H1 (cell line): ENCODE measurements around the gene TIAM2. TPM values are rescaled to one million over a fixed set of nuclear protein-coding genes. Genes with fewer than 3 reads are reported as not detected.

Experiments used
- CTCF ChIA-PET: fragments of 300-600 bp; sonication (Branson Sonifier 250); formaldehyde crosslinking; loops from one replicate; lab custom pipeline; 2021; ENCODE audit not compliant: partially characterized antibody; lab: Charles Lee
- POLR2A ChIA-PET: fragments of 300-600 bp; sonication (Branson Sonifier 250); formaldehyde crosslinking; loops from one replicate; lab custom pipeline; 2021; ENCODE audit warnings: inconsistent platforms; ENCODE audit not compliant: partially characterized antibody; lab: Charles Lee
- DNase-seq, 2 experiments: peaks; one replicate each; pipeline versions ENCODE4 v3.0.0 to v3.0.0-alpha.2; 2010 to 2022; ENCODE audit warnings: low spot score in 2 of 2, low read depth in 1 of 2, mixed read lengths in 1 of 2
- FAIRE-seq: peaks from 2 replicates; lab custom pipeline; 2011; peaks lifted over from hg19 to GRCh38; lab: Jason Lieb, UNC
- H2AFZ ChIP-seq: 2 replicates; pipeline ENCODE4 v1.8.1; 2012; ENCODE audit warnings: low read length, inconsistent platforms
- H2AK5ac ChIP-seq: 2 replicates; pipeline ENCODE4 v1.6.1; 2013; ENCODE audit warnings: low read depth, low read length
- H2BK120ac ChIP-seq: replicated peaks from 2 replicates; pipeline ENCODE3; 2013; ENCODE audit warnings: low read depth, low read length, inconsistent platforms
- H2BK12ac ChIP-seq: 2 replicates; pipeline ENCODE4 v1.6.1; 2013; ENCODE audit warnings: low read depth, low read length
- H2BK15ac ChIP-seq: 2 replicates; pipeline ENCODE4 v1.6.1; 2013; ENCODE audit warnings: low read length
- H2BK20ac ChIP-seq: 2 replicates; pipeline ENCODE4 v1.6.1; 2013; ENCODE audit warnings: low read length
- H2BK5ac ChIP-seq: 2 replicates; pipeline ENCODE4 v1.6.1; 2013; ENCODE audit warnings: low read depth, low read length
- H3K14ac ChIP-seq: 2 replicates; pipeline ENCODE4 v1.6.1; 2013; ENCODE audit warnings: inconsistent platforms; ENCODE audit not compliant: insufficient read length
- H3K18ac ChIP-seq: 2 replicates; pipeline ENCODE4 v1.6.1; 2013; ENCODE audit warnings: low read length; ENCODE audit errors: extremely low read depth
- H3K23ac ChIP-seq: 2 replicates; pipeline ENCODE4 v1.6.1; 2013; ENCODE audit warnings: inconsistent platforms; ENCODE audit not compliant: insufficient read length
- H3K23me2 ChIP-seq: 2 replicates; pipeline ENCODE4 v1.6.1; 2013; ENCODE audit warnings: low read depth, low read length
- H3K27ac ChIP-seq: 2 replicates; pipeline ENCODE4 v1.6.1; 2011; ENCODE audit warnings: low read depth, low read length, inconsistent platforms
- H3K27me3 ChIP-seq, 4 experiments: replicated peaks in 1 of 4; 1 replicate in 1 of 4; 2 replicates in 3 of 4; pipeline versions ENCODE4 v1.6.1 to v1.8.1; 2011 to 2013; ENCODE audit warnings: low read length in 3 of 4, mild to moderate bottlenecking in 3 of 4, inconsistent platforms in 2 of 4, mixed read lengths in 2 of 4, moderate library complexity in 1 of 4; ENCODE audit not compliant: control insufficient read depth in 3 of 4, insufficient read depth in 3 of 4; ENCODE audit errors: extremely low read depth in 1 of 4
- H3K36me3 ChIP-seq, 4 experiments: 2 replicates each; pipeline versions ENCODE4 v1.6.1 to v1.8.1; 2011 to 2013; ENCODE audit warnings: mild to moderate bottlenecking in 4 of 4, low read length in 3 of 4, moderate library complexity in 2 of 4, control low read depth in 1 of 4, inconsistent platforms in 1 of 4; ENCODE audit not compliant: insufficient read depth in 4 of 4, control insufficient read depth in 2 of 4
- H3K4ac ChIP-seq: replicated peaks from 2 replicates; pipeline ENCODE3; 2013; ENCODE audit warnings: low read length, low read depth, mixed read lengths, inconsistent platforms; ENCODE audit not compliant: insufficient read length
- H3K4me1 ChIP-seq, 4 experiments: replicated peaks in 1 of 4; 1 replicate in 1 of 4; 2 replicates in 3 of 4; pipeline versions ENCODE4 v1.6.1 to v1.8.1; 2011 to 2013; ENCODE audit warnings: low read length in 3 of 4, inconsistent platforms in 2 of 4, mixed read lengths in 1 of 4; ENCODE audit not compliant: insufficient read depth in 4 of 4, control insufficient read depth in 3 of 4
- H3K4me2 ChIP-seq, 2 experiments: 2 replicates each; pipeline versions ENCODE4 v1.6.1 to v1.8.1; 2011 to 2013; ENCODE audit warnings: low read depth in 2 of 2, low read length in 2 of 2, control low read depth in 1 of 2, inconsistent platforms in 1 of 2, mild to moderate bottlenecking in 1 of 2; ENCODE audit not compliant: insufficient read depth in 1 of 2
- H3K4me3 ChIP-seq, 4 experiments: fragments of 200-600, 300-600 bp in 1 of 4; sonication (generic), shearing (Covaris generic), sonication (Bioruptor Twin) in 1 of 4; 2 replicates each; pipeline versions ENCODE4 v1.5.1 to v1.8.1; 2011 to 2016; ENCODE audit warnings: low read length in 4 of 4, low read depth in 3 of 4, control low read depth in 2 of 4, inconsistent platforms in 2 of 4, mild to moderate bottlenecking in 2 of 4, mixed read lengths in 1 of 4, moderate library complexity in 1 of 4; ENCODE audit not compliant: insufficient read depth in 2 of 4; ENCODE audit errors: extremely low read depth in 1 of 4
- H3K56ac ChIP-seq: replicated peaks from 2 replicates; pipeline ENCODE3; 2013; ENCODE audit warnings: low read depth, mild to moderate bottlenecking, mixed read lengths, low read length, inconsistent platforms; ENCODE audit not compliant: insufficient read length
- H3K79me1 ChIP-seq: 2 replicates; pipeline ENCODE4 v1.6.1; 2013; ENCODE audit warnings: low read depth, low read length, control low read depth
- H3K79me2 ChIP-seq, 2 experiments: 2 replicates each; pipeline versions ENCODE4 v1.6.1 to v1.8.1; 2012 to 2013; ENCODE audit warnings: low read length in 2 of 2, mild to moderate bottlenecking in 2 of 2, inconsistent platforms in 1 of 2; ENCODE audit not compliant: insufficient read depth in 2 of 2, control insufficient read depth in 1 of 2
- H3K9ac ChIP-seq, 4 experiments: replicated peaks in 1 of 4; 1 replicate in 1 of 4; 2 replicates in 3 of 4; pipeline versions ENCODE4 v1.6.1 to v1.8.1; 2011 to 2013; ENCODE audit warnings: low read depth in 3 of 4, low read length in 3 of 4, control low read depth in 2 of 4, mild to moderate bottlenecking in 2 of 4, moderate library complexity in 2 of 4, inconsistent platforms in 1 of 4; ENCODE audit errors: extremely low read depth in 1 of 4
- H3K9me3 ChIP-seq, 2 experiments: 2 replicates each; pipeline versions ENCODE4 v1.6.1 to v1.8.1; 2012 to 2013; ENCODE audit warnings: mild to moderate bottlenecking in 2 of 2, moderate library complexity in 2 of 2, control low read depth in 1 of 2, inconsistent platforms in 1 of 2, low read depth in 1 of 2, low read length in 1 of 2, mixed read lengths in 1 of 2; ENCODE audit not compliant: insufficient read depth in 2 of 2
- H4K20me1 ChIP-seq, 2 experiments: replicated peaks in 1 of 2; 2 replicates each; pipeline versions ENCODE3 to v1.8.1; 2011 to 2013; ENCODE audit warnings: inconsistent platforms in 2 of 2, low read length in 2 of 2, mild to moderate bottlenecking in 1 of 2; ENCODE audit not compliant: insufficient read depth in 2 of 2, control insufficient read depth in 1 of 2
- H4K5ac ChIP-seq: 2 replicates; pipeline ENCODE4 v1.6.1; 2013; ENCODE audit warnings: low read length, low read depth, mixed read lengths, inconsistent platforms; ENCODE audit not compliant: insufficient read length
- H4K8ac ChIP-seq: 2 replicates; pipeline ENCODE4 v1.8.0; 2013; ENCODE audit warnings: mild to moderate bottlenecking, moderate library complexity, low read length, inconsistent platforms; ENCODE audit not compliant: insufficient read depth; ENCODE audit errors: extremely low read depth
- H4K91ac ChIP-seq: replicated peaks from 2 replicates; pipeline ENCODE3; 2013; ENCODE audit warnings: low read length, mixed read lengths, inconsistent platforms; ENCODE audit not compliant: insufficient read length
- BACH1 ChIP-seq: IDR thresholded peaks from 2 replicates; pipeline ENCODE4 v1.6.1; 2012; ENCODE audit warnings: low read length, improper control_type of control experiment
- CHD2 ChIP-seq: IDR thresholded peaks from 2 replicates; pipeline ENCODE4 v1.6.1; 2012; ENCODE audit warnings: low read length, improper control_type of control experiment
- CTBP2 ChIP-seq: IDR thresholded peaks from 2 replicates; pipeline ENCODE4 v1.7.0; 2011; ENCODE audit warnings: borderline replicate concordance, mild to moderate bottlenecking, moderate library complexity, mixed read lengths, low read length; ENCODE audit not compliant: insufficient read depth, insufficient read length
- E2F6 ChIP-seq: IDR thresholded peaks from 2 replicates; pipeline ENCODE4 v1.6.1; 2012; ENCODE audit warnings: inconsistent platforms
- HDAC6 ChIP-seq: IDR thresholded peaks from one replicate; pipeline ENCODE4 v1.7.1; 2012; ENCODE audit warnings: low read depth, mild to moderate bottlenecking, inconsistent platforms, low read length, moderate library complexity
- JUN ChIP-seq: IDR thresholded peaks from 2 replicates; pipeline ENCODE4 v1.6.1; 2011; ENCODE audit warnings: low read depth, mild to moderate bottlenecking, improper control_type of control experiment, low read length
- NRF1 ChIP-seq: IDR thresholded peaks from 2 replicates; pipeline ENCODE4 v1.6.1; 2011; ENCODE audit warnings: mild to moderate bottlenecking, low read depth, low read length, improper control_type of control experiment
- POLR2A ChIP-seq, 2 experiments: IDR thresholded peaks; 1 replicate in 1 of 2; 2 replicates in 1 of 2; pipeline ENCODE4 v1.6.1; 2011; ENCODE audit warnings: low read depth in 2 of 2, low read length in 2 of 2, mild to moderate bottlenecking in 2 of 2; ENCODE audit errors: control extremely low read depth in 1 of 2
- POLR2AphosphoS5 ChIP-seq: IDR thresholded peaks from 2 replicates; pipeline ENCODE4 v1.6.1; 2011; ENCODE audit warnings: low read depth, low read length
- SIRT6 ChIP-seq: IDR thresholded peaks from one replicate; pipeline ENCODE4 v1.7.1; 2012; ENCODE audit warnings: low read length, inconsistent platforms
- SIX5 ChIP-seq: IDR thresholded peaks from 2 replicates; pipeline ENCODE4 v1.6.1; 2011; ENCODE audit warnings: mild to moderate bottlenecking, low read depth, low read length
- SP1 ChIP-seq: IDR thresholded peaks from 2 replicates; pipeline ENCODE4 v1.6.1; 2011; ENCODE audit warnings: low read depth, low read length
- TEAD4 ChIP-seq: IDR thresholded peaks from 2 replicates; pipeline ENCODE4 v1.6.1; 2012; ENCODE audit warnings: low read depth, low read length, inconsistent platforms, mixed read lengths
- USF2 ChIP-seq: IDR thresholded peaks from 2 replicates; pipeline ENCODE4 v1.6.1; 2011; ENCODE audit warnings: low read length, improper control_type of control experiment
- YY1 ChIP-seq: IDR thresholded peaks from 2 replicates; pipeline ENCODE4 v1.6.1; 2011; ENCODE audit warnings: low read depth, mild to moderate bottlenecking, low read length
- WGBS, 2 experiments: shearing (Covaris generic) in 1 of 2; methylation state at CpG; one replicate each; pipeline versions ENCODE4 v1.1.6 to v1.1.7; 2013 to 2015; ENCODE audit warnings: low lambda C conversion rate in 2 of 2, mixed read lengths in 2 of 2, inconsistent platforms in 1 of 2, low coverage in 1 of 2, missing lambda C conversion rate in 1 of 2; ENCODE audit not compliant: insufficient replicate concordance in 2 of 2, insufficient coverage in 1 of 2, insufficient read length in 1 of 2; ENCODE audit errors: extremely low coverage in 1 of 2, missing lambda C conversion rate in 1 of 2; 5-methylcytosine and 5-hydroxymethylcytosine counted together
- polyA plus RNA-seq, 7 experiments: library from polyadenylated mRNA; depleted of rRNA in 3 of 7; stranded (reverse) in 5 of 7; unstranded in 2 of 7; fragments of >200 nt in 5 of 7; fragments of 200-250 nt in 2 of 7; gene quantifications; 1 replicate in 5 of 7; 2 replicates in 1 of 7; 4 replicates in 1 of 7; pipeline versions ENCODE4 v1.2.1 to v1.2.3, GENCODE V29; 2011 to 2013; ENCODE audit warnings: missing spikeins in 2 of 7, mixed read lengths in 2 of 7
- total RNA-seq: library from RNA; stranded (reverse); fragmentation: NEBNext Ultra II Directional; extraction: Animal tissue kit (Norgen Biotek cat#: 25700); gene quantifications from 2 replicates; pipeline ENCODE4 v1.2.1, GENCODE V29; 2021

The TIAM2 gene
- total and polyA plus RNA-seq, 2 of the 8 experiments (the other 6 are each of a cell fraction or from before 2014, with no cell fraction given): 7.4 to 23.9 TPM

- DNase-seq (no peak), FAIRE-seq (no peak)
- ChIA-PET CTCF (interaction anchor here (1.6 kb wide), 1 partner anchor 12 kb away, joined by 4 read pairs; no protein-coding TSS in a partner anchor), POLR2A (no interaction called here)
- Histone ChIP-seq H2BK15ac (no peak overlapping the region), H2AFZ (no peak overlapping the region), H3K23me2 (no peaks in the 10 kb centered on the region; the same call in 1 of the 2 replicates), H2BK12ac (no peak overlapping the region), H3K27ac (no peak overlapping the region), H3K4me1 (no peaks in the 10 kb centered on the region; a peak in 1 of 7 replicates), H3K9ac (no peak overlapping the region), H4K8ac (no peak overlapping the region), H4K91ac (no peak overlapping the region), H4K5ac (no peak overlapping the region), H3K79me2 (peaks cover 0 to 5% of the 10 kb centered on the region in 2 experiments; a peak in 1 of 4 replicates), H2AK5ac (no peak overlapping the region), H3K79me1 (no peaks in the 10 kb centered on the region), H3K36me3 (peaks cover 2 to 64% (median 26%) of the 10 kb centered on the region in 4 experiments; a peak in 7 of 8 replicates), H4K20me1 (no peaks in the 10 kb centered on the region), H3K4ac (no peak overlapping the region), H3K23ac (no peak overlapping the region), H3K9me3 (no peaks in the 10 kb centered on the region), H2BK20ac (no peak overlapping the region), H3K4me3 (no peak overlapping the region), H3K18ac (no peak overlapping the region), H3K27me3 (no peaks in the 10 kb centered on the region), H3K56ac (no peak overlapping the region), H2BK120ac (no peak overlapping the region), H3K14ac (no peak overlapping the region), H2BK5ac (no peak overlapping the region), H3K4me2 (no peak overlapping the region)
- WGBS, 2 experiments: 91% methylated on average over 3 of the region's 3 CpGs; no CpG with 5 or more reads in 1 of the 2 experiments
- TF ChIP-seq TEAD4 (no peak), HDAC6 (no peak), YY1 (no peak), CTBP2 (no peak), POLR2AphosphoS5 (no peak), POLR2A (IDR thresholded peaks at IDR 0.05; ENCODE audit: control extremely low read depth in 1 of 2, low read depth in 2 of 2, low read length in 2 of 2) (no peak), SP1 (no peak), NRF1 (no peak), SIX5 (no peak), CHD2 (no peak), BACH1 (no peak), E2F6 (no peak), USF2 (no peak), SIRT6 (no peak), JUN (no peak)
Measured at GRCh38 chr6:155291291-155291690, 296.2 kb downstream of the TIAM2 start.
